CD4-positive, alpha-beta memory T cell (primary cell): Measurements from ENCODE around the gene PLEKHA8. TPM values are rescaled to one million over a fixed set of nuclear protein-coding genes. Genes with fewer than 3 reads are reported as not detected.

ENCODE experiments used
- CTCF ChIA-PET: fragments of 350-600 bp; sonication (Branson Sonifier 250); formaldehyde crosslinking; loops from one replicate; lab custom pipeline; 2021; ENCODE audit warnings: inconsistent platforms; ENCODE audit not compliant: partially characterized antibody; lab: Charles Lee
- POLR2A ChIA-PET: fragments of 350-600 bp; sonication (Branson Sonifier 250); formaldehyde crosslinking; loops from one replicate; lab custom pipeline; 2021; ENCODE audit not compliant: partially characterized antibody; lab: Charles Lee
- DNase-seq, 5 donors: peaks; one replicate each; pipeline versions ENCODE4 v3.0.0 to v3.0.0-alpha.2; 2020 to 2022; ENCODE audit warnings: mixed read lengths in 1 of 5
- H3K27ac ChIP-seq: one replicate; pipeline ENCODE4 v1.7.0; 2013; ENCODE audit warnings: low read depth, low read length
- H3K27me3 ChIP-seq: 2 replicates; pipeline ENCODE4 v1.7.0; 2013; ENCODE audit warnings: mild to moderate bottlenecking, low read length, moderate library complexity; ENCODE audit not compliant: insufficient read depth
- H3K36me3 ChIP-seq: 2 replicates; pipeline ENCODE4 v1.7.0; 2013; ENCODE audit warnings: mild to moderate bottlenecking, low read length, moderate library complexity; ENCODE audit not compliant: insufficient read depth
- H3K4me1 ChIP-seq: 2 replicates; pipeline ENCODE4 v1.7.0; 2013; ENCODE audit warnings: mild to moderate bottlenecking, low read length, moderate library complexity; ENCODE audit not compliant: insufficient read depth
- H3K4me3 ChIP-seq, 2 donors: one replicate each; pipeline ENCODE4 v1.7.0; 2013; ENCODE audit warnings: low read length in 2 of 2, mild to moderate bottlenecking in 1 of 2
- H3K9me3 ChIP-seq, 2 donors: one replicate each; pipeline ENCODE4 v1.7.0; 2013; ENCODE audit warnings: low read length in 2 of 2, control low read depth in 1 of 2; ENCODE audit not compliant: control insufficient read depth in 1 of 2
- H3K27ac Mint-ChIP-seq, 7 donors: one replicate each; pipeline ENCODE4 v1.8.0; 2020 to 2021; ENCODE audit warnings: mixed read lengths in 7 of 7, mild to moderate bottlenecking in 6 of 7, inconsistent platforms in 3 of 7, moderate library complexity in 3 of 7
- H3K27me3 Mint-ChIP-seq, 2 donors: one replicate each; pipeline ENCODE4 v1.8.0; 2020 to 2021; ENCODE audit warnings: mixed read lengths in 2 of 2
- H3K36me3 Mint-ChIP-seq, 2 donors: one replicate each; pipeline ENCODE4 v1.8.0; 2020 to 2021; ENCODE audit warnings: mixed read lengths in 2 of 2, inconsistent platforms in 1 of 2, mild to moderate bottlenecking in 1 of 2
- H3K4me1 Mint-ChIP-seq, 4 donors: one replicate each; pipeline ENCODE4 v1.8.0; 2020 to 2021; ENCODE audit warnings: mixed read lengths in 4 of 4, mild to moderate bottlenecking in 1 of 4
- H3K4me3 Mint-ChIP-seq, 8 donors: one replicate each; pipeline ENCODE4 v1.8.0; 2020 to 2021; ENCODE audit warnings: mixed read lengths in 8 of 8, mild to moderate bottlenecking in 7 of 8, moderate library complexity in 6 of 8, inconsistent platforms in 3 of 8
- H3K9me3 Mint-ChIP-seq, 8 donors: one replicate each; pipeline ENCODE4 v1.8.0; 2020 to 2021; ENCODE audit warnings: mixed read lengths in 8 of 8, mild to moderate bottlenecking in 5 of 8, inconsistent platforms in 3 of 8, moderate library complexity in 1 of 8
- intact Hi-C: fragments of 100-400 bp; cut with micrococcal nuclease; formaldehyde crosslinking; loops from one replicate; pipeline ENCODE4 v1.15.1; 2023
- polyA plus RNA-seq, 2 donors: library from polyadenylated mRNA; unstranded; fragments of 300-500 nt; fragmentation: Illumina TruSeq; gene quantifications; one replicate each; pipeline ENCODE4 v1.2.3, GENCODE V29; 2021
- total RNA-seq, 2 experiments: library from RNA; stranded (reverse); gene quantifications; one replicate each; pipeline ENCODE4 v1.2.3, GENCODE V29; 2021

The PLEKHA8 gene
- total and polyA plus RNA-seq, 4 experiments from 2014 or later: 2.4 to 13.2 (median 8.0) TPM

- Mint-ChIP-seq H3K36me3 (peaks cover 0 to 4% of the 10 kb centered on the region in 2 donors), H3K4me3 (no peak overlapping the region), H3K4me1 (peaks cover 0 to 2% (median 0%) of the 10 kb centered on the region in 4 donors), H3K27ac (peak overlapping the region in 1 of 7 donors; percentile 43), H3K27me3 (no peaks in the 10 kb centered on the region), H3K9me3 (no peaks in the 10 kb centered on the region)
- DNase-seq: no peak
- no peak overlapping the region for H3K4me3 ChIP-seq
- H3K36me3 ChIP-seq: no peaks in the 10 kb centered on the region
- ChIA-PET POLR2A (no interaction called here), CTCF (interaction anchor here (0.8 kb wide), 1 partner anchor 11 kb away, joined by 3 read pairs; no protein-coding TSS in a partner anchor)
- no peaks in the 10 kb centered on the region for H3K4me1 ChIP-seq
- intact Hi-C loops: no loop called here
- no peak overlapping the region for H3K27ac ChIP-seq
- H3K9me3 ChIP-seq: no peaks in the 10 kb centered on the region
- no peaks in the 10 kb centered on the region for H3K27me3 ChIP-seq
Observed at GRCh38 chr7:30170476-30171205, 142.4 kb downstream of the PLEKHA8 start.

DNA sequence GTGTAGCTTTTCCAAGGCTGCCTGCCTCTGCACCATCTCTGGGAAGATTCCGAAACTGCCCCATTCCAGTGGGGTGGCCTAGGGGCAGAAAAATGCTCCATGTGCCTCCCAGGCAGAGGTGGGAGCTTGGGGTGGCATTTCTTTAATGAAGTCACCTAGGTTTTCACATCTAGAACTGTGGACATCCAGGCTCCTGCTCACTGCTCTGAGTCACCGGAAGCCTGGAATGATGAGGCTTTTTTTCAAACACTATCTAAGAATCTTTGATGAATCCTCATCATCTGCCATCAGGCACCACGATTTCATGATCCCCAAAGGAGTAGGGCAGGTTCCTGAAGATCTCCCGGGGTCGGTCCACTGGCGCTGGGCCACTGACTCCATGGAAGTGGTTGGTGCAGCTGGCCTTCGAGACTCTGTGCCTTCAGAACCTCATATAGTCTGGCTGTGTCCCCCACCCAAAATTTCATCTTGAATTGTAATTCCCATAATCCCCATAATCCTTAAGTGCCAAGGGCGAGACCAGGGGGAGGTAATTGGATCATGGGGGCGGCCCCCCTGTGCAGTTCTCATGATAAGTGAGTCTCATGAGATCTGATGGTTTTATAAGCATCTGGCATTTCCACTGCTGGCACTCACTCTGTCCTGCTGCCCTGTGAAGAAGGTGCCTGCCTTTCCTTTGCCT, 143.7 kb downstream of the PLEKHA8 start:
- H3K9me3 Mint-ChIP-seq: no peaks in the 10 kb centered on the region
- Histone ChIP-seq H3K27me3 (no peaks in the 10 kb centered on the region), H3K36me3 (no peaks in the 10 kb centered on the region), H3K9me3 (no peaks in the 10 kb centered on the region), H3K27ac (no peak overlapping the region), H3K4me3 (no peak overlapping the region), H3K4me1 (no peaks in the 10 kb centered on the region)
- ChIA-PET POLR2A (no interaction called here), CTCF (no interaction called here)
- no peak overlapping the region for H3K4me3 Mint-ChIP-seq
- no peaks in the 10 kb centered on the region for H3K27me3 Mint-ChIP-seq
- no peak overlapping the region for H3K27ac Mint-ChIP-seq
- DNase-seq: no peak
- intact Hi-C loops: no loop called here
- peaks cover 0 to 4% of the 10 kb centered on the region in 2 donors for H3K36me3 Mint-ChIP-seq
- peaks cover 0 to 2% (median 0%) of the 10 kb centered on the region in 4 donors for H3K4me1 Mint-ChIP-seq

GRCh38 chr7:30172451-30172850, 144.2 kb downstream of the PLEKHA8 start:
- POLR2A ChIA-PET: no interaction called here
- Histone ChIP-seq H3K27me3 (no peaks in the 10 kb centered on the region), H3K27ac (no peak overlapping the region), H3K4me1 (no peaks in the 10 kb centered on the region), H3K4me3 (no peak overlapping the region), H3K9me3 (no peaks in the 10 kb centered on the region), H3K36me3 (no peaks in the 10 kb centered on the region)
- peaks cover 0 to 4% of the 10 kb centered on the region in 2 donors for H3K36me3 Mint-ChIP-seq
- H3K9me3 Mint-ChIP-seq: no peaks in the 10 kb centered on the region
- no peak overlapping the region for H3K27ac Mint-ChIP-seq
- H3K27me3 Mint-ChIP-seq: no peaks in the 10 kb centered on the region
- CTCF ChIA-PET: no interaction called here
- intact Hi-C loops: no loop called here
- H3K4me3 Mint-ChIP-seq: no peak overlapping the region
- H3K4me1 Mint-ChIP-seq: peaks cover 0 to 2% (median 0%) of the 10 kb centered on the region in 4 donors
- DNase-seq: no peak

DNA sequence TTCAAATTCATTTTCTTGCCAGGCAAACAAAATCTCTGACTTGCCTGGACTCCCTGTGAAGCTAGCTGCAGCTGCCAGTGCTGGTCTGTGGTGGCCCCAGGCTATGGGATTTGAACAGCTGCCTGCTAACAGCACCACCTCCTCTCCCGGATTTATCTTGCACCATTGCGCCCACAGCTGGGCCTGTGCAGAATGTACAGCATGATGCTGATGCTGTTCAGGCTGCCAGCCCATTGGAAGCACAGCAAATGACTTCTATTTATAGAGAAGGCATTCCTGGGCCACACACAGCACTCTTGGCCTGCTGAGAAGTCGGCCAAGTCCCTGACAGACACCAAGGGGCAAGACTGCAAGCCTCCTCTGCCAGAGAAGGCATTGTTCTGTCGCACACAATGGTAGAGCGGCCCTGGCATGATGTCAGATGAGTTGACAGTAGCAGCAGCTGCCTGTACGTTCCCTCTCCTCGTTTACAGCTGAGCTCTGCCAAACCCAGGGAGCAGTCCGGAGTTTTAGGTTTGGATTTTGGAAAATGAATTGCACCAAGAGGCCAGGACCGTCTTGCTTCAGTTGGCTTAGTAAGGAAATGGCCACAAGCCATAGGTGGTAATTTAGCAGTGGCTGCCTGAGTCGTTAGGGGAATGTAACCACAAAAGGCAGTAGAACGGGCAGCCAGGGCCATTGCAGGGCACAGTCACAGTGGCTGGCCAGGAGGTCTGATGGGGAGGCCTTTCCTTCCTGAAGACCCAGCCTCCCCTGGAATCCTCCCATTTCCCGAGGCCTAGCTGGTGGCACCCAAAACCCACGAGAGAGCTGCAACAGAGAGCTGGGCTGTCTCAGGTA, 145.1 kb downstream of the PLEKHA8 start:
- POLR2A ChIA-PET: no interaction called here
- intact Hi-C loops: no loop called here

GRCh38 chr7:30175180-30175579, 147.0 kb downstream of the PLEKHA8 start:
- no peak for DNase-seq
- ChIA-PET CTCF (interaction anchor here (1.4 kb wide), 1 partner anchor 389 kb away, joined by 3 read pairs; no protein-coding TSS in a partner anchor), POLR2A (no interaction called here)
- no peaks in the 10 kb centered on the region for H3K9me3 Mint-ChIP-seq
- intact Hi-C loops: no loop called here
- Histone ChIP-seq H3K36me3 (no peaks in the 10 kb centered on the region), H3K4me3 (no peak overlapping the region), H3K27me3 (no peaks in the 10 kb centered on the region), H3K4me1 (peaks cover 7% of the 10 kb centered on the region), H3K27ac (no peak overlapping the region), H3K9me3 (no peaks in the 10 kb centered on the region)
- no peak overlapping the region for H3K4me3 Mint-ChIP-seq
- H3K27ac Mint-ChIP-seq: no peak overlapping the region
- H3K4me1 Mint-ChIP-seq: peaks cover 3 to 9% (median 6%) of the 10 kb centered on the region in 4 donors
- H3K36me3 Mint-ChIP-seq: no peaks in the 10 kb centered on the region
- H3K27me3 Mint-ChIP-seq: no peaks in the 10 kb centered on the region

More for the DNA sequence above, 145.1 kb downstream of the PLEKHA8 start:
- Histone ChIP-seq H3K4me1 (no peaks in the 10 kb centered on the region), H3K4me3 (no peak overlapping the region), H3K9me3 (no peaks in the 10 kb centered on the region), H3K27me3 (no peaks in the 10 kb centered on the region), H3K36me3 (no peaks in the 10 kb centered on the region), H3K27ac (no peak overlapping the region)
- Mint-ChIP-seq H3K36me3 (no peaks in the 10 kb centered on the region), H3K27ac (no peak overlapping the region), H3K9me3 (no peaks in the 10 kb centered on the region), H3K4me1 (peaks cover 0 to 2% (median 0%) of the 10 kb centered on the region in 4 donors), H3K27me3 (no peaks in the 10 kb centered on the region), H3K4me3 (no peak overlapping the region)
- CTCF ChIA-PET: interaction anchor here (1.4 kb wide), 1 partner anchor 390 kb away, joined by 3 read pairs; no protein-coding TSS in a partner anchor
- DNase-seq: no peak

DNA sequence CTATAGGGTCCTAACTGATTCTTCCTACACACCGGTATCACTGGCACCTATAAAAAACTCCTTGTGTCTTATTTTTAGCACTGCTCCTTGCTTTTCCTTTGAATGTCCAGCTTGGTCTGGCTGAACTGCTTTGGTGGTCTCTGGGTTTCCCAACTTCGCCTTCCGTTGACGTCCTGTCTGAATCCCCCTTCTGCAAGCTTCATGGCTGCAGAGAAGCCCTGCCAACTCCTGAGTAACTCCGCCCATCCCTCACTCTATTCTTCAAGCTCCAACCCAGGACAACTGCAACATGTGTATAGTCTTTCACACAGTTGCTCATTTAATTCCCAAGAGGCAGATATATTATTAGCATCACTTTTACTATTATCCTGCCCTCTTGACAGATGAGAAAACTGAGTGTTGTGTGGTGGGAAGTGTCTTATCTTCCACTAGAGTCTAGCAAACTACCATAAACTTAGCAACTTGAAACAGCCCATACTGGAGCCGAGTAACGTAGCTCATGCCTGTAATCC, 147.5 kb downstream of the PLEKHA8 start:
- Mint-ChIP-seq H3K4me1 (peaks cover 3 to 9% (median 6%) of the 10 kb centered on the region in 4 donors), H3K27ac (peak overlapping the region in 2 of 7 donors; percentile 2 to 15), H3K9me3 (no peaks in the 10 kb centered on the region), H3K4me3 (no peak overlapping the region), H3K36me3 (no peaks in the 10 kb centered on the region), H3K27me3 (no peaks in the 10 kb centered on the region)
- Histone ChIP-seq H3K27ac (no peak overlapping the region), H3K4me3 (no peak overlapping the region), H3K27me3 (no peaks in the 10 kb centered on the region), H3K36me3 (no peaks in the 10 kb centered on the region), H3K4me1 (peaks cover 7% of the 10 kb centered on the region), H3K9me3 (no peaks in the 10 kb centered on the region)
- POLR2A ChIA-PET: no interaction called here
- intact Hi-C loops: no loop called here
- CTCF ChIA-PET: interaction anchor here (1.4 kb wide), 1 partner anchor 389 kb away, joined by 3 read pairs; no protein-coding TSS in a partner anchor
- DNase-seq: no peak
